Body of pancreas (tissue), 4 donors: ENCODE results near the gene KCNH8.

Source experiments
- POLR2A ChIP-seq, 3 donors: fragments of 450-650 bp; IDR thresholded peaks; one replicate each; pipeline ENCODE4 v1.6.1; 2016; ENCODE audit warnings: antibody characterized with exemption in 3 of 3, mild to moderate bottlenecking in 2 of 3
- TF ChIP-seq, protein P1 (sequence below), 7 experiments: fragments of 450-650 bp in 4 of 7; fragments of 200-600 bp in 3 of 7; sonication (generic) in 3 of 7; IDR thresholded peaks; one replicate each; pipeline ENCODE4 v1.5.1; 2016 to 2019; ENCODE audit warnings: antibody characterized with exemption in 7 of 7

DNA sequence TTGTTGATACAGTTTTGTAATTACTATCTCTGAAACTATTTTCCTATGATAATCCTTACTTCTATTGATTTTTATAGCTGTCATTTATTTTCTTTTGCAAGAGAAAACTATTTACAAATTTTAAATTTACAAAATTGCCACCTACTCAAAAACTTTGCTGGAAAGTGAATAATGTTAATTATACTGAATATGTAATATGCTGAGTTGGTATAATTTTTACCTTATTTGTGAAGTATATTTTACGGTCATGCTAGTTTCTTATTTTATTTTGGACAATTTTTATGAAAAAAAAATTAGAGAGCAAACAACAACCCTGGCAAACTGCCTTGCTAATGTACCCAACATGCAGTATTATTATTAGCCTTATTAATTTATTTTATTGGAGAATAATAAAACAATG lies 2.9 kb downstream of the KCNH8 start:
- TF ChIP-seq, protein P1, sequence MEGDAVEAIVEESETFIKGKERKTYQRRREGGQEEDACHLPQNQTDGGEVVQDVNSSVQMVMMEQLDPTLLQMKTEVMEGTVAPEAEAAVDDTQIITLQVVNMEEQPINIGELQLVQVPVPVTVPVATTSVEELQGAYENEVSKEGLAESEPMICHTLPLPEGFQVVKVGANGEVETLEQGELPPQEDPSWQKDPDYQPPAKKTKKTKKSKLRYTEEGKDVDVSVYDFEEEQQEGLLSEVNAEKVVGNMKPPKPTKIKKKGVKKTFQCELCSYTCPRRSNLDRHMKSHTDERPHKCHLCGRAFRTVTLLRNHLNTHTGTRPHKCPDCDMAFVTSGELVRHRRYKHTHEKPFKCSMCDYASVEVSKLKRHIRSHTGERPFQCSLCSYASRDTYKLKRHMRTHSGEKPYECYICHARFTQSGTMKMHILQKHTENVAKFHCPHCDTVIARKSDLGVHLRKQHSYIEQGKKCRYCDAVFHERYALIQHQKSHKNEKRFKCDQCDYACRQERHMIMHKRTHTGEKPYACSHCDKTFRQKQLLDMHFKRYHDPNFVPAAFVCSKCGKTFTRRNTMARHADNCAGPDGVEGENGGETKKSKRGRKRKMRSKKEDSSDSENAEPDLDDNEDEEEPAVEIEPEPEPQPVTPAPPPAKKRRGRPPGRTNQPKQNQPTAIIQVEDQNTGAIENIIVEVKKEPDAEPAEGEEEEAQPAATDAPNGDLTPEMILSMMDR (IDR thresholded peaks at IDR 0.05), result no peak
- TF ChIP-seq POLR2A (IDR thresholded peaks at IDR 0.05), result no peak
